Stimulated activated CD4-positive, alpha-beta T cell treated with anti-CD3 and anti-CD28 coated beads, Interleukin-15, amount 100 ng/mL, for 48 hours (primary cell): ENCODE data around the gene GALNT2.

Experiments used
- DNase-seq, 2 donors: peaks; one replicate each; pipeline ENCODE4 v3.0.0-alpha.2; 2020; ENCODE audit warnings: low read depth in 2 of 2

Gene GALNT2

GRCh38 chr1:230145953-230146476 lies 79.0 kb downstream of the GALNT2 start:
- DNase-seq: no peak

DNA sequence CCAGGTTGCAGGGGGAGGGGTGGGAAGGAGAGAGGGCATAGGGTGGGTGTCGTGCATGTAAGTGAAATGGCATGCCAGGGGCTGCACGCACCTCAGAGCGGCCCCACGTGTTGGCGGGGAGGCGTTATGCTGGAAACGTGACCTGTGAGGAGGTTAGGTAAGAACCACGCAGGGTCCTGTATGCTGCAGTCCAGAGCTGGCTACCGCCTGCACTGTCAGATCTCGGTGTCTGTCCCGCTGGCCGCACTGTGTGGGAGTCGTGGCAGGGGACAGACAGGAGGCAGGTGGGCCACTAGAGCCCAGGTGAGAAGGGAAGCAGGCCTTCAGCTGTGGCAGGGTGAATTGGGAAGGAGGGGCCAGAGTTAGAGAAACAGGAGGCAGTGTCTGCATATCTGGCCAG lies 79.7 kb downstream of the GALNT2 start:
- DNase-seq: no peak

DNA sequence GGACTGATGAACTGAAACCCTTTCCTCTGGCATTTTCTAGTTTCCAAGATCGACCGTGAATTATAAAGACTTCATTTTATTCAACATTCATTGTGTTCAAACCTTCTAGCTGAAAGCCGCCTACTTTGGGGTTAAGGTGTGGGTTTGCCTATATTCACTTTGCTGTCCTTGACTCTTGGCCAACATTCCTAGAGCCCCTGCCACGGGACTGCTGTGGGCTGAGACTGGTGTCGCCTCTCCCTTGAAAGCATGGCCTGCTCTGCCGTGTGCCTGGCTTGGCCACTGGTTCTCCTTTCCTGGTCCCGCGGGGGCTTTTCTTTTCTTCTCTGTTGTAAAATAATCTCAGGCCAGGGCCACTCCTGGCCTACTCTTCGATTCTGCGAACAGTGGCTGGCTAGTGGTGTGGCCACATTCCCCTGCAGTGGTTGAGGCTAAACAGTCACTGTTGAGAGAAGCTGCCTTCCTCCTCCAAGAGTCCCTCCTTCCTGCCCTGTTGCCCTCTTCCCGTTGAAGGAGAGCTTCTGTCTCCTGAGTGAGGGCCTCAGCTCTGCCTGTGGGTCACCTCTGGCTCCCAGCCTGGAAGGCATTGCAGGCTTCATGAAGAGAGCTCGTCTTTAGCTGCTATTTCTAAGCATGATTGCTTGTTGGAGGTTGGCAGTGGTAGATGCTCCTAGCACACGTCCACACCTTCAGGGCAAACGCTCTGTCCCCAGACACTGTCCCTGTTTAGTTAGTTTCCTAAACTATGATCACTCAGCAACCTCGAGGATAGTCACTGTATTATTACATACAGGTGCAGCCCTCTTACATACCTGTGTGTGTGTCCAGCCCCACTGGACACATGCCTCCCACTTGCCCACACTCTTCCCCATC lies 80.5 kb downstream of the GALNT2 start:
- DNase-seq: no peak

- no peak for DNase-seq
Measured at GRCh38 chr1:230148126-230148652, 81.2 kb downstream of the GALNT2 start.

GRCh38 chr1:230148768-230149469 lies 81.9 kb downstream of the GALNT2 start:
- no peak for DNase-seq

DNA sequence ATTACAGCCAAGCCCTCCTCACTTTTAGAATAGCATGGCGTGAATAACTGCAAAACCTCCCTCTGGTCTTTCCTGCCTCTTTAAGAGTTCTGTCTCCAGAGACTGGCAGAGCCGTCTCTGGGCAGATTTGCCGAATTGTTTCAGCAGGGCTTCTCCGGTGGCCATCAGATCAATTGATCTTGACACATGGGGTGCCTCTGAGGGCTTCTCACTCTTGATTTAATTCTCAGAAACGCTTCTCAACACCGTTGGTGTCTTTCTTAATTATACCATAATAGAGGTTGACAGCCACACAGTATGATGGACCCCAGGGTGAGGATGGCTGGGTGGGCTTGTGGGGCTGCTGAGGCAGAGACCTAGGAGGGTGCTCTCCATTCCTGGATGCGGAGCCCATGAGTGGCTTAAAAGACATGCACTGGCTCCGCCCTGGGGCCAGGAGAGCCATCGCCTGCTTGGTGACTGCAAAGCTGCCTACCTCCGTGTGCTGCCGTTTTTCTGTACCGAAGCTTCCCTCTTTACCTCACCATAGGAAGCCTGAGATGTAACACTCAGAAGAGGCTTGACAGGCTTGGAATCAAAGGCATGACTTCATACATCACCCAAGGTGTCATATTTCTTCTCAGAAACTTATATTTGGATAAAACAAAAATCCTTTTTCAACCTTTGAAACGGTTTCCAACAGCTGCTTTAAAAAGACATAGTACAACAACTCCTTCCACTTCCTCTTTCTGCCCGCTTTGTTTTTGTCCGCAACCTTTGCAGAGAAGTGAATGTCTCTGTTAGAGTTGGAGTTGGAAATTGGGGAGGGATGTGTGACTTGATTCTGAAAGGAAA lies 82.9 kb downstream of the GALNT2 start:
- no peak for DNase-seq

DNA sequence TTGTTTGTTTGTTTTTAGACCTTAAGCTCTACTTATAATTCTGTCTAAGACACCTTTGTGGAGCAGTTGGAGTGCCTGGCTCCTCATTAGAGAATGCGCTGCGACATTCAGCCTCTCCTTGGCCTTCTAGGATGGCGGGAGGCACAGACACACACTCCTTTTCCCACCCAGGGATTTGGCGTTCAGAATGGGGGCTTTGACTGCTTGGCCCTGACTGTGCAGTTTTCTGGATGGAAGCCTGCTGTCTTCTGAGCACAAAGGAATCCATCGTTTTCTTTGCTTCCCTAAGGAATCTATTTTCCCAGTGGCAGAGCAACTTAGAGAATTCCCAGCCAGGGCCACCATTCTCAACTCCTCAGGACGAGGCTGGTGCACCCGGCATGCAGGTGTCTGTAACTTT lies 83.6 kb downstream of the GALNT2 start:
- no peak for DNase-seq

- no peak for DNase-seq
Measured at GRCh38 chr1:230151924-230152468, 85.0 kb downstream of the GALNT2 start.

- no peak for DNase-seq
Measured at GRCh38 chr1:230152999-230153398, 86.0 kb downstream of the GALNT2 start.

DNA sequence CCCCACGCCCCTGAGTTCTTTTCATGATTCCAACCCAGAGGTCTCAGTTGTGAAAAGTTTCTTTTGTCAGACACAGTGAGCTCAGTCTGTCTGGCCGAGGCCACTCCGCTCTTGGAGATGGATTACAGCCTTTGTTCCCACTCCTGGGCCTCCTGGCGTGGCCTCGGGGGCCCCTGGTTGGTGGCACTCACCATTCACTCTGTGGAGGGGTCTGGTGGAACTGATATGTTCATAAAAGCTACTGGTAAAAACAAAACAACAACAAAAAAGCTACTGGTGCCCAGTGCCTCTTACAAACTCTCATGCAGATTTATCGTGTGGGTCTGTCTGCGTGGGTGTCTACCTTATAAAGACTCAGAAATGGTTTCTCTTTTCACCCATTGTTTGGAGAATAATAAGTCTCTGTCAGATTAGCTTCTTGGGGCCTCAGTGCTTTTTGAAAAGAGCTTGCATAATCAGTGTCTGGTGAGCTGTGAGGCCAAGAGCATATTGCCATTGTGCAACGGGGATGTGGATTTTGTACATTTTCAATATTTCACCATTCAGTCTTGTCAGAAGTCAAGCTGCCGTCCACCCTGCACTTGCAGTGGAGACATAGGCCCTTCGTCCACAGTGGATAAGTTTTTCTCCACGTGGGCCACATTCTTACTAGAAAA lies 86.7 kb downstream of the GALNT2 start:
- no peak for DNase-seq

DNA sequence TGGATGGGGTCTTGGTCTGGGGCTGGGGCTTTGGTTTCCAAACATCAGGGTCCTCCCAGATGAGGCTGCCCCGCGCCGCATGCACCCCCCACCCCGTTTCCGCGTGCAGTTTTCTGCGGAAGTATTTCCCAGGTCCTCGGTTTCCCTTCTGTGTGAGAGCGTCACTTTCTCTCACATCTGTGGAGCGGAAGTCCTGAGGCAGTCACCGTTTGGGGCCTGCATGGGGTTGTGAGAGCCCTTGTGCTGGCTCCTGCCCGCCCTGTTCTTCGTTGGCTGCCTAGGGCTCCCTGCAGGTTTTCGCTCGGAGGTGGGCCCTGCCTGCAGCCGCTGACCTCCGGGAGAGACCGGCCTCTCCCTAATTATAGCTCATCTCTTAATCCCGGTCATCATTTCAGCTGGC lies 88.0 kb downstream of the GALNT2 start:
- DNase-seq: no peak

DNA sequence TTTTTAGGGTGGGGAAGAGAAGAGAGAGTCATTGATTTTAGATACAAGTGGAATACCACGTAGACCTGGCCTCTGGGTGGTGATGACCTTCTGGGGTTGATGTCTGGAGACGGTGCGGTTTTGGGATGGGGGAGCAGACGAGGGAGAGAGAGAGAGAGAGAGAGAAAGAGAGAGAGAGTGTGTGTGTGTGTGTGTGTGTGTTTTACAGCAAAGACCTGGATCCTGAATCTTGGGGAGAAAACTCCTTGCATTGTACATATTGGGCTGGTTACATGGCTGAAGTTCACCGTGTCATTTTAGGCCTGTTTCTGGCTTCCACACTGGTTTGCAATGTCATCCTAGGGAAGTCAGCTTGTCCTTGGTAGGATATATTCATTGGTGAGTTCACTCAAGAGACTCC lies 89.0 kb downstream of the GALNT2 start:
- no peak for DNase-seq

DNA sequence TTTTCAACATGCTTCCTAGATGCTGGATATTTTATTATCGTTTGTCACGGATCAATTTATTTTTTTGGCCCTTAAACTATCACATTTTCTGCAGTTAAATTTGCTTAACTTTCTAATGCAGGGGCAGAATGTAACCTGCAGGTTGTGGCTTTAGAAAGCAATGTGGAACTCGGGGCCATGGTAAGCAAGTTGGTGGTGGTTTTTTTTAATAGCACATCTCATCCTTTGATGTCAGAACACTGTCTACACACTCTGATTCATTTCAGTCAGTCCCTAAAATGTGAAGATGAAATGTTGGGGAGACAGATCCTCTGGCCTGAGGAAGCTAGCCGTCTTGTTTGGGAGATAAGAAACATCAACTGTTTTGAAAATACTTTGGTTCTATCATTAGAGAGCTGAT lies 89.5 kb downstream of the GALNT2 start:
- DNase-seq: no peak

GRCh38 chr1:230157420-230158390 lies 90.7 kb downstream of the GALNT2 start:
- DNase-seq: no peak

DNA sequence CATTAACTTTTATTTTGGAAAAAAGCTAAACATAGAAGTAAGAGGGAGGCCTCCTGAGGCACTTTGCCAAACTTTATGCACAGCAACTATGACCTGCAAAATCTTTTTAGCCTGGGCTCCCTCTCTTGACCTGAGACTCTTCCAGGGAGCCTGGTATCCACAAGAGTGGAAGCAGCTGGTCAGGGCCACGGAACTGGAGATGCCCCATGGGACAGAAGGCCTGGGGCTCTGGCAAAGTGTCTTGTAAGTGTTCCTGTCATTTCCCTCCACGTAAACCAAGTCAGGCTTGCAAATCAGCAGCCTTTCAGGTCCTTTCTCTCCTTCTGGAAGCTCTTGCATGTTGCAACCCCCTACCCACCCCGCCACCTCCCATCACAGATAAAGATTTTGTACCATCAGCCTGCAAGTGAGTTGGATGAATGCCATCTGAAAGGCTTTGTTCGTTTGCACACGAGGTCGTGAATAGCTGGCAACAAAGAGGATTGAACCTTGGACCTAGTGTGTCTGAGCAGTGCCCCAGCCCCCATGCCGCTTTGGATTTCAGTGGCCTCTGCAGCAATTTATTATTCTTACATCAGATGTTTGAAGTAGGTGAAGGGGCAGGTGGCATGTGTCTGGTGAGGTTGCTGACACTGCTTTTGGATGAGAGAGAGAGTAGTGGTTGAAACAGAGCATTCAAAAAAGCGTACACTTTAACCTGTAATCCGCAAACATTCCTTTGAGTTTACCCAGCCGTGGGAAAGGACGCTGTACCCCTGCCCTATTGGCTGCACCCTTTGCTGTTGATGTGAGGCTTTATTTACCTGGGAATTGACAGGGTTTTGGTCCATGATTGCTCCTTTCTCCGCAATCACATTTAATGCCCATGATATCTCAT lies 91.6 kb downstream of the GALNT2 start:
- no peak for DNase-seq

DNA sequence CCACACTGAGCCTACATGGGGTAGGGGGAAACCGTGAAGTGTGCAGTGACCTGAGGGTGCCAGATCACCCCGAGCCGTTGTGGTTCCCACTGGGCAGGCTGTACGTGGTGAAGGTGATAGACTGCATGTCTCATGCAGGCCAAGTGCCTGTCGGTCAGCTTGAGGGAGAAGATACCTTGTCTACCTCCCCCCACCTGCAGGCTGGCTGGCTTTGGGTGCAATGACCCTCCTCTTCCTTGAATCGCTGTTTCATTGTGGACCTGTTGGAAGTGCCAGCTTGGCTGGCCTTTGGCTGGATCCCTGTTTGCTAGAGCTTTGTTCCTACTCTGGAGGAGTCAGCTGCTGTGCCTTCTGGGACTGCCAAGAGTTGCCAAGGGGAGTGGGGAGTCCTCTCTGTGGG lies 92.5 kb downstream of the GALNT2 start:
- DNase-seq: no peak

DNA sequence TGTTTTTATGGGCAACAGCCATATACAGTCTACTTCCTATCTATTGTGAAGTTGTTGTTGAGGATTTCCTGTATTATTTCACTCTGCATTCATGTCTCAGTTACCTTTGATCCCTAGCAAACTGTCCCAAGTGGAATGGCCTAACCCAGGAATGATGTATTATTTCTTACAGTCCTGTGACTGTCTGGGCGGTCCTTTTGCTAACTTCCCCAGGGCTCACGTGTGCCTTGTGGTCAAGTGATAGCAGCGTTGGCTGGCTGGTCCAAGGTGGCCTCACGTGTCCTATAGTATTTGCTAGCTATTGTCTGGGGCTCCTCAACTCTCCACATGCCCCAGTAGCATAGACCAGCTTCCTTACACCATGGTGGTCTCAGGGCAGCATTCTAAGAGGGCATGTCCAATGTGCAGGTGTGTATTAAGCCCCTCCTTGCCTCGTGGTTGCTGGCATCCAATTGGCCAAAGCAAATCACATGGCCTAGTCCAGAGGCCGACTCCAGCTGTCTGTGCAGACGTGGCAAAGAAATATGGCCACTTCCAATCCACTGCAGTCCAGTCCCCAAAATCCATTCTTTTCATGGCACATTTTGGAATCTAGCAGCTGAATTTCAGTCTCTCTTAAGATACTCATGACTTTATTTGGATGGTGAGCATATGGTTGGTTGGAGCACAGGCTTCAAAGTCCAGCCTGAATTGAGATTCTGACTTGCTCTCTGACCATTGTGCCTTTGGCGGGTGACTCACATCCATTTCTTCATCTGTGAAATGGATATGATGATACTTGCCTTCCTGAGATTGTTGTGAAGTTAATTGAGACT lies 94.1 kb downstream of the GALNT2 start:
- DNase-seq: no peak

DNA sequence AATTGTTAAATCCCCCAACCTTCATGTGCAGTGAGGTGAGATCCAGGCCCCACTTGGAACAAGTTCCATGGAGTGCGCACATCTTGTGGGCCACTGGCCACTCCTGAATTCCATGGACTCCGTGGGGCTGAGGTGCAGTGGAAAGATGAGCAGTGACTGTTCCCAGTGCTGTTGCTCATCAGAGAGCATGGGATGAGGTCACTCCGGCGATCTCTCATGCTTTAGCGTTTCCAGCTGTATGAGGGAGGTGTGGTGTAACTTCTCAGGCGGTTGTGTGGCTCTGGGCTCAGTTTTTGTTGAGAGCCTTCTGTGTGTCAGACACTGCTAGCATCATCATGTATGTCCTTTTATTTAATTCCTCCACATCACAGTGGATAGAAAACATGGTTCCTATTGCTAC lies 96.2 kb downstream of the GALNT2 start:
- no peak for DNase-seq
